Left colon (tissue), 2 donors: Measurements from ENCODE around the gene ALOX12B. TPM values are rescaled to one million over a fixed set of nuclear protein-coding genes. Genes with fewer than 3 reads are reported as not detected.
A peak's percentile ranks its signal among the peaks of the same experiment; 100 is the strongest.
"Not testable (repeated sequence)": the region's sequence is repeated elsewhere in the genome, so short reads cannot be mapped to it uniquely, and the experiment has no call there.

ENCODE experiments used
- ATAC-seq: fragments of 200-7000 bp; cut with Tn5 transposase; one replicate; pipeline ENCODE4 v1.9.1; 2020; ENCODE audit warnings: mild to moderate bottlenecking, moderate library complexity
- DNase-seq, 2 donors: peaks; one replicate each; pipeline ENCODE4 v3.0.0-alpha.2; 2020
- intact Hi-C, 2 donors: fragments of 100-400 bp; cut with DNase I in 1 of 2; cut with micrococcal nuclease in 1 of 2; formaldehyde crosslinking; loops; one replicate each; pipeline versions ENCODE4 v1.11.2 to v1.14.0; 2022; cut with DNase I, micrococcal nuclease
- total RNA-seq, 2 donors: library from RNA; stranded (reverse); fragmentation: NEBNext Ultra II Directional; extraction: Animal tissue kit (Norgen Biotek cat#: 25700); gene quantifications; one replicate each; pipeline ENCODE4 v1.2.1, GENCODE V29; 2021
- donor health status: DM: no; HTN: no; CAD: no.
- donor health status: DM: yes; HTN: yes; CAD: no.

ALOX12B gene
- total RNA-seq, 2 donors from 2014 or later, result 0.82 TPM; not detected in 1

GRCh38 chr17:8100111-8100510 lies 12.6 kb upstream of the ALOX12B start:
- ATAC-seq, result no peak
- intact Hi-C loops, result no loop called here
- DNase-seq, result no peak

GRCh38 chr17:8096541-8096940 lies 9.0 kb upstream of the ALOX12B start:
- DNase-seq (no peak), ATAC-seq (no peak)
- intact Hi-C loops, result no loop called here

- intact Hi-C loops, result no loop called here
- ATAC-seq, result no peak
These were observed 7.8 kb upstream of the ALOX12B start for GRCh38 chr17:8095361-8095760.

GRCh38 chr17:8091033-8091687 lies 3.6 kb upstream of the ALOX12B start:
- intact Hi-C loops, result no loop called here
- ATAC-seq, result no peak
- no peak for DNase-seq

More at GRCh38 chr17:8095361-8095760, 7.8 kb upstream of the ALOX12B start:
- no peak for DNase-seq

GRCh38 chr17:8089728-8090127 lies 2.2 kb upstream of the ALOX12B start:
- intact Hi-C loops, result loop anchor here in 1 of 2 donors (10.0 kb wide), 1 partner anchor 215 kb away; no protein-coding TSS in a partner anchor
- ATAC-seq (no peak), DNase-seq (no peak)

- ATAC-seq (no peak), DNase-seq (no peak)
- intact Hi-C loops, result loop anchor here in 1 of 2 donors (10.0 kb wide), 1 partner anchor 217 kb away; no protein-coding TSS in a partner anchor
These were observed 375 bp upstream of the ALOX12B start for GRCh38 chr17:8087952-8088230.

GRCh38 chr17:8084250-8084649 lies 3.3 kb downstream of the ALOX12B start:
- DNase-seq, result no peak
- intact Hi-C loops, result loop anchor here in 1 of 2 donors (10.0 kb wide), 1 partner anchor 221 kb away; no protein-coding TSS in a partner anchor
- ATAC-seq, result no peak

GRCh38 chr17:8082292-8082691 lies 5.2 kb downstream of the ALOX12B start:
- intact Hi-C loops, result loop anchor here in 1 of 2 donors (10.0 kb wide), 1 partner anchor 223 kb away; no protein-coding TSS in a partner anchor
- DNase-seq (no peak), ATAC-seq (no peak)

GRCh38 chr17:8081876-8082275 lies 5.6 kb downstream of the ALOX12B start:
- DNase-seq, result no peak
- intact Hi-C loops, result loop anchor here in 1 of 2 donors (10.0 kb wide), 1 partner anchor 223 kb away; no protein-coding TSS in a partner anchor
- ATAC-seq, result no peak

GRCh38 chr17:8080799-8081219 lies 6.7 kb downstream of the ALOX12B start:
- DNase-seq, result no peak

GRCh38 chr17:8080208-8080798 lies 7.2 kb downstream of the ALOX12B start:
- ATAC-seq (no peak), DNase-seq (no peak)
- intact Hi-C loops, result loop anchor here in 1 of 2 donors (10.0 kb wide), 1 partner anchor 224 kb away; no protein-coding TSS in a partner anchor

More at GRCh38 chr17:8080799-8081219, 6.7 kb downstream of the ALOX12B start:
- ATAC-seq, result peak; percentile 22
- intact Hi-C loops, result loop anchor here in 1 of 2 donors (10.0 kb wide), 1 partner anchor 224 kb away; no protein-coding TSS in a partner anchor

- ATAC-seq (peak; percentile 84), DNase-seq (peak; percentile 62 to 80)
- intact Hi-C loops, result loop anchor here in 1 of 2 donors (10.0 kb wide), 1 partner anchor 225 kb away; no protein-coding TSS in a partner anchor
These were observed 8.0 kb downstream of the ALOX12B start for GRCh38 chr17:8079291-8080207.

GRCh38 chr17:8077939-8078338 lies 9.6 kb downstream of the ALOX12B start:
- ATAC-seq, DNase-seq, intact Hi-C loops: not testable (repeated sequence)

GRCh38 chr17:8076502-8077266 lies 10.8 kb downstream of the ALOX12B start:
- no peak for ATAC-seq
- intact Hi-C loops, result no loop called here
- no peak for DNase-seq

- intact Hi-C loops, result no loop called here
- no peak for DNase-seq
- no peak for ATAC-seq
These were observed 11.8 kb downstream of the ALOX12B start for GRCh38 chr17:8075574-8076342.

- ATAC-seq, result no peak
- DNase-seq, result no peak
- intact Hi-C loops, result no loop called here
These were observed 12.4 kb downstream of the ALOX12B start for GRCh38 chr17:8075081-8075480.

GRCh38 chr17:8074554-8074953 lies 13.0 kb downstream of the ALOX12B start:
- ATAC-seq, result no peak
- DNase-seq, result no peak
- intact Hi-C loops, result no loop called here
